GM21528 (cell line): ENCODE results near the gene PROM1.

Experiments
- ATAC-seq: cut with Tn5 transposase; IDR thresholded peaks from one replicate; pipeline ENCODE4 v1.9.1; 2021; ENCODE audit warnings: mild to moderate bottlenecking, moderate library complexity; ENCODE audit not compliant: unreplicated experiment, low FRiP score

Gene PROM1

GRCh38 chr4:15995826-15996225, 88.0 kb downstream of the PROM1 start:
- no peak for ATAC-seq

DNA sequence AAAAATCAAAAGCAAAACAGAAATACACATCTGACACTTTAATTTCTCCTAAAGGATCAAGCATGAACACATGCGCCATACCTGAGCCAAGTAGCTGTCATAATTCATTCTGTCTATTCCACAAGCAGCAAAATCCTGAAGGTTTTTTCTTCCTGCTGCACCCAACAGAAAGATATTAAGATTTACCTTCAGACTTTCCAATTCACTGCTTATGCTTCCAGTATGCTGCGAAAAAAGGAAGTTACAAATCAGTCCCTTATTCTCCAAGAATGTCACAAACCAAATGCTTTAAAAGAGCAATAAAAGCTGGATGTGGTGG, 91.7 kb downstream of the PROM1 start:
- ATAC-seq = no peak

DNA sequence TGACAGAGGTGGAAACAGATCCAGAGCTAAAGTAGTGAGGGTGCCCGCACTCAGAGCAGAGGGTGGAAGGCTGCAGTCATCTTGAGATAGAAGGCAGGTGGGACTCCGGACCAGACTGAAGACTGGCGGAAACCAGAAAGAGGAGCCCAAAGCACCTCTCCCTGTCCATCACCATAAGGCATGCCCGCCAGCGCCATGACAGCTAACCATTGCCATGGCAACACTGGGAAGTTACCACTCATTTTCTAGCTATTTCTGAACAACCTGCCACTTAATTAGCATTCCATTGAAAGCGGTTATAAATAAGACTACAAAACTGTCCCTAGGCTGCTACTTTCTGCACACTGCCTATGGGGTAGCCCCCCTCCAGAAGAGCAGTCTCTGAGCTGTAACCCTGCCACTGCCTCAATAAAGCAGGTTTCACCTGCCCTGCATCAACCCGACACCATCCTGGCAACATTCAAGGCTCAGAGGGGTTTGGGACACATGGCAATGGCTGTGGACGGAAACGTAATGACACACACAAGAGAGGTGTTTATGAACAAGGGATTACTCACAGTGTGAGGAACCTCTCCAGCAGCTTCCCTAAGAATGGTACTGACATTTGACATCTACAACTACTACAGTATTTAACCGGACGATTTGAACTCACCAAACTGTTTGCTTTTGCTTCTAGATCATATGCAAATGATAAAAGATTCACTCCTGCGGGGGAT, 93.1 kb downstream of the PROM1 start:
- ATAC-seq = no peak

DNA sequence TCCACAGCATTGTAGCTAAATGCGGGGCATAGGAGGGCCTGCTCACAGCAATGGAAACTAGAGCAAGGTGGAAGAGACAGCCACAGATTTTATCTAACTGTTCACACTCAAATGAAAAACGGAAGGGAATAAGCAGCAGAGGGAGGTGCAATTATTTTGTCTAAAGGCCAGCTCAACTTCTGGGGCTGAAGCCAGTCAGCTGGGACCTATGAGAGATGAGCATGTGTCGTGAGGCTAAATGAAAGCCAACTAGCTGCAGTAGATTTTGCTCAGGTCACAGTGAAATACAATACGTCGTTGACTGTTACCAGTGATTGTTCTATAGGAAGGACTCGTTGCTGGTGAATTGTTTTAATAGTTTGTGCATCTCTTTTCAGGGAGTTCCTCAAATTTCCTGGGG, 94.4 kb downstream of the PROM1 start:
- no peak for ATAC-seq

DNA sequence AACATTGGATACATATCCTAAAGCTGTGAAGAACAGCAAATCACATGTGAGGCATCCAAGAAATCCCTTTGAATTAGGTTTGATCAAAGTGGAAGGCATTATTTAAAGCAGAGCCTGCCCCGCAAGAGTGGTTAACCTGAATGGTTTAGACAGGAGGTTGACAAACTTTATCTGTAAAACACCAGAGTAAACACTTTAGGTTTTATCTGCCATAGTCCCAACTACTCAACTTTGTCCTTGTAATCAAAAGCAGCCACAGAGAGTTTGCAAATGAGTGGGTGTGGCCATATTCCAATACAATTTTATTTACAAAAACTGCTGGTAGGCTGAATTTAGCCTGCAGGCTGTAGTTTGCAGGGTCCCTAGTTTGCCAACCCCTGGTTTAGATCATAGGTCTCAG, 95.6 kb downstream of the PROM1 start:
- ATAC-seq = no peak

DNA sequence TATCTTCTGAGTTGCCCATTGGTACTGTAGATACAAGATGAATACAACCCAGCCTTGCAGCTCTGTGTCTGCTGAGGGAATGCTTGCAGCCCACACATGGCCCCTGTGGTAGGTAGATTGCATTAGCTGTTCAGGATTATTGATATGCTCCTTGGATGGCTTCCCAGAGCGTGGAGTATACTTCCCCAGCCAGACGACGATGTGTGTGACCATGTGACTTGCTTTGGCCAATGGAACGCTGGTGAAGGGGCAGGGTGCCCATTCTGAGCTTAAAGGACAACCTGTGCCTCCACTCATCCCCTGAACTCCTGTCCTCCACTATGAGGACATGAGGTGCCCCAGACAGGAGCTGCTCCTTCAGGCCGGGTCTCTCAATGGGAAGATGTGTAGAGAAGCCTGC, 96.9 kb downstream of the PROM1 start:
- ATAC-seq = no peak

DNA sequence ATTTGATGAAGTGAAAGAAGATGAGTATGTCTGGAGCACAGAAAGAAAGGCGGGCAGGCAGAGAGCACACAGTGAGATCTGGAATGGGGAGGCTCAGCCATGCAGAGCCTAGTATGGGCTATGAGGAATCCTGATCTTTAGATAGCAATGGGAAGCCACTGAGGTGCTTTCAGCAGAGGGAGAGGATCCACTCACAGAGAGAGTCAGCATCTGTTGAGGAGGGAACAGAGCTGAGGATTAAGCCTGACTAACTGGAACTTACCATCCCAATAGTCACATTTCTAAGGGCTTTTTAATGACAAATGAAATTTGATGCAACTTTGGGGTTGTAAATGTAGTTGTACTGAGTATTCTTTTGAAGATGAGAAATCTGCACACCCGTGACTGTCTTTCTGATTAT, 100.2 kb downstream of the PROM1 start:
- ATAC-seq = no peak

DNA sequence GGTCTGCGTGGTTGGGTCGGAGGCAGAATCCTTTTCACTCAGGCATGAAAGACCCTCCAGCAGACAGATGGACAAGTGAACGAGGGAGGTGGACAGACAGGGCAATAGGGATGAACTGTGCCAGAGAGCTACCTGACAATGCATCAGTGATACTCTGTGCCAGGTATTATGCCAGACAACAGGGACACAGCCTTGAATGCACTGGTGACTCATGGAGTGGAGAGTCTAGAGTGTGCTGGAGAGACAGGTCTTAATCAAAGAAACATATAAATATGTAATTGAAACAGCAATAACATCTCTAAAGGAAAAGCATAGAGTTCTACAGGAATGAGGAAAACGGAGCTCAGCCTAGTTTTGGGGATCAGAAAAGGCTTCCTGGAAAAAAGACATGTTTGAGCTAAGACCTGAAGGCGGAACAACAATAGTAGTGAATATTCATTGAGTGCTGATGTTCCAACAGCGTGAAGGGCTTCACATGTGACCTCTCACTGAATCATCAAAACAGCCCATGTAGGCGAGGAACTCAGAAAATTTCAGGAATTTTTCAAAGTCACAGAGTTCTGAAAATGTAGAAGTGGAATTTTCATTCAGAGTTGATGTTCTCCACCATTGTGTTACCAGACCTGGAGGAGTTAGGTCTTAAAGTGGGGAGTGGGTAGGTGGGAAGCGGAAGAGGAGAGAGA, 100.8 kb downstream of the PROM1 start:
- ATAC-seq = no peak

DNA sequence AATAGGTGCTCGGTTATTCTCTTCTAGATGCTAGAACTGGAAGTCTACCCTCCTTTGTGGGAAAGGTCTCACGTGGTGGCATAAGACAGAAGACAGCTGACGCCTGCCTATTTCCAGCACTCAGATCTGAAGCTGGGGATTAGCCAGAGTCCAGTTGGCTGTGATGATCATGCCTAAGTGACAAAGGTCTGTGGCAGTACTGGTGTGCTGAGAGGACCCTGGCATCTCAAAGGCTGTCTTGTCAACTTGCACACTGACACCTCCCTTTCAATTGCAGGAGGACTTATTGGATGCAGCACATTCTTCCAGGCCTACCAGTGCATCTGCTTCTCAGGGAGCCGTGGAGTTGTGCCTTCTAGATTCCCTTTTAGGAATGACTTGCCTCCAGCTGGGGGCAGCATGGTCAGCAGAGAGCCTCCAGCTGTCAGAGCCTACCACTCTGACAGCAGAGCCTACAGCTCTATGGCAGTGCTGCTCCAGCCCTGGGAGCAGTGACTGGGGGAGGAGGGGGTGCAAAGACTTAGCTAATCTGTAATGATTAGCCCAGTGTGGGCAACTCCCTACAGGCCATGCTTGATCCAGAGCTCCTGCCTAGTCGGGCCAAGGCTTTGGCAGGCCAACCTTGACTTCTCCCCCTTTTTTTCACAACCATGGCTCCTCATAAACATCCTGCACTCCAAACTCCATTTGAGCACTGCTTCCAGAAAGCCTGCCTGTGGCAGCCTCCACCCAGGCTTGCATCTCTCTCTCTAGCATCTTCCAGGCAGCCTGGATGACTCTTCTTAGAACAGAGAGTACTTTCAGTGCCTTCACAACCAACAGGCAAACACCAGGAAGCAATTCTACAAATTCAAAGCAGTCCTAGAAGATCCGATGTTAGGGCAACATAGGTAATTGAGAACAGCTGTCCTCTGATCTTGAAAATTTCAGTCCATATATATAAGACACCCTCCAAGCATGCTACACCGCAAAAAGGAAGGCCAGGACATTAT, 107.1 kb downstream of the PROM1 start:
- no peak for ATAC-seq

- no peak for ATAC-seq
Measured at GRCh38 chr4:15971068-15971801, 112.6 kb downstream of the PROM1 start.

DNA sequence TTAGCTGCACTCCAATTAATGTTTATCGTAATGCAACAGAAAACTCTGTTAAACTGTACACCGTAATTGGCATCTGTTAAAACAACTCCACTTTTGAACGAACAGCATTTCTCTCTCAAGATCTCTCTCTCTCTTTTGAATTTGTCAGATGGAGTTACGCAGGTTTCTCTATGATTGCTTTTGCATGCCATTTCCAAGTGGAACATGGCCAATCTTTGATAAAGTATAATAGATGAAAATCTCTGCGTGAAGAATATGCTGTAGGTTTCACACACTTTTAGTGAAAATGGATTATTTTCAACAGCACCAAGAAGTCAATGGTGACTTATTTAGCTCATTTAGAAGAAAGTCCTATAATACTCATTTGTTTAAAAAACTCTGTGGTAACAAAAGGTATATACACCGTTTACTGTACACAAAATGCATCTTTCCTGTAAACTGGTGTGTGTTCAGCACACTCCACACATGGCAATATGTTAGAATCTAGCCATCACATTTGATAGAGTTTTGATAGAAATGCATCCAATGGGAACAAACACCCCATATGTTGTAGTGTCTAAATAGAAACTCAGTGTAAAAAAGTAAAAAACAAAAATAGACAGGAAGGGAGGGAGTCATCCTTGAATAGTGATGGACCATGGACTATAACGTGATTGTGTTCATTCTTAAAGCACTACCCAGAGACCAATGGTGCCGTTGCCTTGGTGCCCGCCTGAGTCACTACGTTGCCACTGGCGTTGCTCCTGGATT, 115.1 kb downstream of the PROM1 start:
- no peak for ATAC-seq

DNA sequence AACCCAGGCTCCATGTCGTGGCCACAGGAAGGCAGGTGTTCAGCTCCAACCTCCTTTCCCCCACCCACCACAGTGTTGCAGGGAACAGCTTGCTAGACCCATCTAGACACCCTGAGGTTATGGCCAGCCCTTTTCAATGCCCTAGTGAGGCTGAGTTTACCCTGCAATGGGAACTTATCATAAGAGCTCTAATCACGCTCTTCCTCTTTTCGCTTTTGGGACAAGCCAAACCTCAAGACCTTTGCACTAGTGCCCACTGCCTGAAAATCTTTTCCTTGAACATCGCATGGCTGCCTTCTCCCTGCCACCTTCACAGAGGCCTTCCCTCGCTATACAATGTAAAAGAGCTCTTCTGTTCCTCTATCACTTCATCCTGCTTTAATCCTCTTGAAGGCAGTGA, 118.5 kb downstream of the PROM1 start:
- ATAC-seq = no peak

- no peak for ATAC-seq
Measured at GRCh38 chr4:15964159-15964558, 119.7 kb downstream of the PROM1 start.

GRCh38 chr4:15963576-15963975, 120.2 kb downstream of the PROM1 start:
- ATAC-seq = no peak

- no peak for ATAC-seq
Measured at GRCh38 chr4:15963001-15963451, 120.8 kb downstream of the PROM1 start, which contains the start of gene FGFBP2. TSS of gene FGFBP2 (minus strand) at chr4:15963175. CDS start at chr4:15963129, 46 bp downstream.

DNA sequence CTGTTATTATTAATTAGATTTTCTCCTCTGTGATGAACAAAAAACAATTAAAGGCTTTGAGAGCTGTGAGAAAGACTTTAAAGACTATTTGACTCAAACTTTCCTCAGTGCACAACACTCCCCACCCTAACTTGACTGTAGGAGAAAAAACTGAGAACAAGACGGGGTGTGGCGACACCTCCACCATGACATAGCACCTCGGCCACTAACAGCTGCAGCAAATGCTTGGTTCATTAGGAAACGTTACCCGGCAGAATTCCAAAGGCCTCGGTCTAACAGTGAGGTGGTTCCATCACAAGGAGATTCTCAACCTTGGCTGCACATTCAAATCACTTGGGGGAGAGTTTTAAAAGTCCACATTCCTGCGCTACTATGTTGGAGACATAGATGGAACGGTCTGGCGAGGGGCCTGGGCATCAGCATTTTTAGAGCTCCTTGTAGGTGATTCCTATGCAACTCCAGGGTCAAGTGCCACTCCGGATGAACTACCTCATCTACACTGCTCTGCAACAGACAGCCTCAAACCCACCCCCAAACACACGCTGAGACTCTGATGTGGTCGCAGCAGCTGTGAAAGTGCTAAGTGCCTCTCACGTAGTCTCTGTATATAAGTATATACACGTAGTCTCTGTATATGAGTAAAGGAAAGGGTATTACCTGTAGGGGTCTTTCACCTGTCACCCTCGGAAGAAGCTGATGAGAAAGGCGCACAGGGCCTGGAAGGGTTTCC, 121.9 kb downstream of the PROM1 start:
- no peak for ATAC-seq

GRCh38 chr4:15958562-15958961, 125.3 kb downstream of the PROM1 start:
- ATAC-seq = no peak

DNA sequence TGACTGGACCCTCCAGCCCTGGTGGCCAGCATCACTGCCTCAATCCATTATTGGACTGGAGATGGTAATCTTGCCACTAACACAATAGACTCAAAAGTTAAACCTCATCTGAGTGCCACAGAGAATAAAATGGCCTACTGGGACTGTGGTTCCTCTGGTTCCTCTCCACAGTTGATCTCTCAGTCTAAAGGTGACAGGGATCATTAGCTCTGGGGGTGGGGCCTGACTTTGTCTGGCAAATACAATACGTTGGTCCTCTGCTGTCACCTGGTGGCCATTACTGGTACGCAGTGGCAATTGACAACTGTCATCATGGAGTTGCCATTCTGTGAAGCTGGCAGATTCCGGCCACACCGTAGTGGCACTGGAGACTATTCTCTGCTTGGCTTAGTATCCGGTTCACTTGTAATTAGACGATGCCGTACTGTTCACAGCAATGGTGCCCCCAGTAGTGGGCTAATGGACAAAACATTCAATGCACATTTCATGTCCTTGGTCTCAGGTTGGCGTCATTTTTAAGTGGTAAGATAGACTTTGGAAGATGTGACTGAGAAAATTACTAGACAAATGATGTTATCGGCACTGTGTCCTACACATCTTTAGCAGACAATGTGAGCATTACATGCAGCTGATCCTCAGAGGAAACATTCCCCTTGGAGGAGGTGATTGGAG, 127.5 kb downstream of the PROM1 start:
- peak; percentile 91 for ATAC-seq

DNA sequence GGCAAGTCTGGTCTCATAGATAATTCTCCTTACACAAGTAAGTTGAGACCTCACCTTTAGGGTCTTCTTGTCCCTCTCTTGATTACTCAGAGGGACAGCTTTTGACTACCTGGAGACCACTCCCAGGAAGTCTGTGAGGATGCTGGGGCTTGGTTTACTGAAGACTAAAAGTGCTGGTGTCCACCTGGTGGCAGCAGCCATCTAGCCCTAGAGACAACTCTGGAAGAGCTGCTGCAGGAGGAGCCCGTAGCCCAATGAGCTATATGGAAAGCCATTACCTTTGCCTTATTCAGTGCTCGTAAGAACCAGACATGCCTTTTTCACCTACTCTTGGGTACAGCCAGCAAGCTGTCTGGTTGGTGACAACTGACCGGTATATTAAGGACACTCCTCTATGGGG, 128.2 kb downstream of the PROM1 start:
- ATAC-seq = no peak
